ENCODE measurements around the gene TRIP10.
"Not testable (repeated sequence)": the region's sequence is repeated elsewhere in the genome, so short reads cannot be mapped to it uniquely, and the experiment has no call there.

The TRIP10 gene

DNA sequence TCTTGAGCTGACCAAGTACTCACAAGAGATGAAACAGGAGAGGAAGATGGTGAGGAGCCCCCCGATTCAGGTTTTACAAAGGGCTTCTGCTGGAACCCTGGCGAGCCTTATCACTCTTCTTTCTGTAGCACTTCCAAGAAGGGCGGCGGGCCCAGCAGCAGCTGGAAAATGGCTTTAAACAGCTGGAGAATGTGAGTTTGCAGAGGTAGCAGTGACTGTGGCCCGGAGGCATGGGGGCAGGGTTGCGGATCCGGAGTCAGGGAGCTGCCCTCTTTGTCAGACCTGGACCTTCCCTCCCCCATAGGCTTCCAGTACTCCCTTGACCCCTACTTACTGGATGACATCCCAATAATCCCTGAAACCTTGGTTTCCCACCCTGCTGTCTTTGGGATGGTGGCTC, 3.6 kb downstream of the TRIP10 start:
- DNase-seq (ENCODE audit: low read depth): no peak

DNA sequence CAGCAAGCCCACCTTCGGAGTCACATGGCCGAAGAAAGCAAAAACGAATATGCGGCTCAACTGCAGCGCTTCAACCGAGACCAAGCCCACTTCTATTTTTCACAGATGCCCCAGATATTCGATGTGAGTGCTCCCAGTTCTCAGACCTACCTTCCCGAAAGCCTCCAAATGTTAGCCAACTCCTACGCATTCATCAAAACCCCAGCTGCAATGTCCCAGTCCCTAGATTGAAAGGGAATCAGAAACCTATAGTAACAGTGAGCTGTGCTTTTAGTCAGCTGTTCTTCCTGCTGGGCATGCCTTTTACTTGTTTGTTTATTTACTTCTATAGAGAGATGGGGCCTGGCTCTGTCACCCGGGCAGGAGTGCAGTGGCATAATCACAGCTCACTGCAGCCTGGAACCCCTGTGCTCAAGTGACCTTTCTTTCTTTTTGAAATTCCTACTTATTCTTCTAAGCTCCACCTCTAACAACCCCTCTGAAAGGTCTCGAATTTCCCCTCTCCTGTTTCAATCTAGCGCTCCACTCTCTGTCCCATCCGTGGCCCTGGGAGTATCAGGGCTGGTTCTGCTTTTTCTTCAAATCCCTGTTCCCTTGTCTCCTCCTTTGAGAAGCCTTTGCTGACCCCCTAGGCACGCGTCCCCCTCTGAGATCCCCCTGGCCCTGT, 4.4 kb downstream of the TRIP10 start:
- no peak for DNase-seq (ENCODE audit: low read depth)

DNA sequence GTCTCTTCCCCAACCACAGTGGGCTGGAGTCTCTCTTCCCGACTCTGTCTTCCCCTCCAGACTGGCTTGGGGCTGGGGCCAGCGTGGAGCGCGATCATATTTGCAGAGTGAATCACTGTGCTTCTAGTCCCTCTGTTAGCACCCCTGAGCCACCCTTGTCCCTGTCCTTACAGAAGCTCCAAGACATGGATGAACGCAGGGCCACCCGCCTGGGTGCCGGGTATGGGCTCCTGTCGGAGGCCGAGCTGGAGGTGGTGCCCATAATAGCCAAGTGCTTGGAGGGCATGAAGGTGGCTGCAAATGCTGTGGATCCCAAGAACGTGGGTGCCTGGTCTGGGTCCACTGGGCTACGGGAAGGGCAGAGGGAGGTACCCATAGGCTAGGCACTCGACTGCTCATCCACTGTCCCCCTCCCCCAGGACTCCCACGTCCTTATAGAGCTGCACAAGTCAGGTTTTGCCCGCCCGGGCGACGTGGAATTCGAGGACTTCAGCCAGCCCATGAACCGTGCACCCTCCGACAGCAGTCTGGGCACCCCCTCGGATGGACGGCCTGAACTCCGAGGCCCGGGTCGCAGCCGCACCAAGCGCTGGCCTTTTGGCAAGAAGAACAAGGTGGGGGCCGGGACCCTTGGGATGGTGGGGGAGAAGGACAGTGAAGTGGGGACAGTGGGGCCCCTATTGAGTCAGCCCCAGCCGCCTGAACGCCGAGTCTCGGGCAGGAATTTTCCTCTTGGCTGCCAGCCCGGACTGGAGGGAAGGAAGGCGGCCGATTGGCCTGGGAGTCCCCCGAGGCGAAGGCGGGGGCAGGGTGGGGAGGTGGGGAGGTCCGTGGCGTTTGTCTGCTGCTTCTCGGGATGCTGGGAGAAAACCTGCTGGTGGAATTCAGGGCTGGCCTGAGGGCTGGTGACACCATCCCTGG, 5.2 kb downstream of the TRIP10 start:
- DNase-seq (ENCODE audit: low read depth): no peak

DNA sequence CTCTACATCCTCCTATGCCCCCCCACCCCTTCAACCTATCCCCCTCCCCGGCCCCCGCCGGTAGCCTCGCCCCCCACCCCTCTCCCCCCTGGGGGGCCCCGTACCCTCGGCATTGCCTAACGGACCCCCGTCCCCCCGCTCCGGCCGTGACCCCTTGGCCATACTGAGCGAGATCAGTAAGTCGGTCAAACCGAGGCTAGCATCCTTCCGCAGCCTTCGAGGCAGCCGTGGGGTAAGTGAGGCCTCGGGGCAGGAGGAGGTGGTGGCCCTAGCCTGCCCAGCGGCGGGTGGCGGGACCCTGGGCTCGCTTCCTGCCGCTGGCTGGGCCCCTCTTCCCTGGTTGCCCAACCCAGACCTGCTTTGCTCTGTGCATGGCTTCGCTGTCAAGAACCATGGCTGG, 6.5 kb downstream of the TRIP10 start:
- DNase-seq (ENCODE audit: low read depth): no peak

DNA sequence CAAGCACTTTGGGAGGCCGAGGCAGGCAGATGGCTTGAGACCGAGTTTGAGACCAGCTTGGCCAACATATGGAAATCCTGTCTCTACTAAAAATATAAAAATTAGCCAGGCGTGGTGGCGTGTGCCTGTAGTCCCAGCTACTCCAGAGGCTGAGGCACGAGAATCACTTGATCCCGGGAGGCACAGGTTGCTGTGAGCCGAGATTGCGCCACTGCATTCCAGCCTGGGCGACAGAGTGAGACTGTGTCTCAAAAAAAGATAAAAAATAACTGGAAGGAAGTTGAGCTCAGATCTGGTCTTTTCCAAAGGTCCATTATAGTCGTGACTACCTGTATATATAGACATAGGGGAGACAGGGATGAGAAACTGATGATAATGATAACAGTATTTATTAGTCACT, 9.1 kb downstream of the TRIP10 start:
- DNase-seq (ENCODE audit: low read depth): not testable (repeated sequence)

DNA sequence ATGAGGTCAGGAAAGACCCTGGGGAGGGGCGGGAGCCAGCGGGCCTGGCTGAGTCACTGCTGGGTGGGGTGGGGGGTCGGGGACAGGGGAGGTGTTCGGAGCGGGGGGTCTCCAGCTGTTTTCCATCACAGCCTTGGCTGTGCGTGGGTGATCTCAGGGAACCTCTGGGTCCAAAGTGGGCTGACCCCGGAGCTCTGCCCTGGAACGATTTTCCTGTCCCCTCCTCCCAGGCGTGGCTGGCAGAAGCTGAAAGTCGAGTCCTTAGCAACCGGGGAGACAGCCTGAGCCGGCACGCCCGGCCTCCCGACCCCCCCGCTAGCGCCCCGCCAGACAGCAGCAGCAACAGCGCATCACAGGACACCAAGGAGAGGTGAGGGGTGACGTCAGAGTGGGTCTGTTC, 10.6 kb downstream of the TRIP10 start:
- DNase-seq (ENCODE audit: low read depth): no peak

DNA sequence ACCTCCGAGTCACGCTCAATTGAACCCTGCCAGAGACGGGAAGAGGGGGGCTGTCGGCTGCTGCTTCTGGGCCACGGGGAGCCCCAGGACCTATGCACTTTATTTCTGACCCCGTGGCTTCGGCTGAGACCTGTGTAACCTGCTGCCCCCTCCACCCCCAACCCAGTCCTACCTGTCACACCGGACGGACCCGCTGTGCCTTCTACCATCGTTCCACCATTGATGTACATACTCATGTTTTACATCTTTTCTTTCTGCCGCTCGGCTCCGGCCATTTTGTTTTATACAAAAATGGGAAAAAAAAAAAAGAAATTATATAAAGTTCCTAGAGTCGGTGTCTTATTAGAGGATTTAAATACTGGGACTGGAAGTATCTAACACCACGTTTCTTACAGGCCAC, 11.7 kb downstream of the TRIP10 start:
- no peak for DNase-seq (ENCODE audit: low read depth)

DNA sequence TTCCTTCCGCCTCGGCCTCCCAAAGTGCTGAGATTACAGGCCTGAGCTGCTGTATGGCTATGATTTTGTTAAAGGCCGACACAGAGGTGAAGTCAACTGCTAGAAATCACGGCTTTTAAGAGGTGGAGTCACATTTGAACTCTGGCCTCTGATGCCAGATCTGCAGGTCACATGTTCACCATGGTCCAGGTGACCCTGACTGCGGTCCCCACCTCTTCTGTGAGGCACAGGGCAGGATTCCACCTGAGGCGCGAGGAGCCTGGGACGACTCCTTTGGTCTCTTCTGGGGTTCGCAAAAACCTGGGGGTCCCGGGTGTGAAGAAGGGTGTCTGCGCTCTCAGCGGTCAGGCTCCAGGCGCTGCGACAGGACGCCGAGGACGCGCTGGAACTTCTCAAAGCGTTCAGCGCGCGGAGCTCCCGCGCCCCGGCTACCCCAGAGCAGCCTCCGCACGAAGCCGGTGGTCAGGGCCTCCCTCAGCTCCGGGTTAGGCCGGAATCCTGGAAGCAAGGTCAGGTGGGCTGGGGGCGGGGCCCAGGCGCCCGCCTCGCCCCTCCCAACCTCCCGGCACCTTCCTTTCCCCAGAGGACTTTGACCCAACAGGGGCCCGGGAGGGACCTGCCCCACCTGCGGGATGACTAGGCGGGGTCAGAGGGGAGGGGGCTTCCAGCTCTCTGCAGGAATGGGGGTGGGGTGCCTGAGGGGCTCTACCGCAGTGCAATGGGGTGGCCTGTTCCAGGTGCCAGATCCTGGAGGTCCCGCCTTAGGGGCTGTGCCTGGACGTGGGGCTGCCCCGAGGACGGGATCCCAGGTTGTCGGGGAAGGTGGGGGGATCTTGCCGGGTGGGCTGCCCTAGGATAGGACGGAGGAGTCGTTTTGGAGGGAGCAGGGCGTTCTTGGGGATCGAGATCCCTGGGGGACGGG, 13.0 kb downstream of the TRIP10 start:
- no peak for DNase-seq (ENCODE audit: low read depth)

DNA sequence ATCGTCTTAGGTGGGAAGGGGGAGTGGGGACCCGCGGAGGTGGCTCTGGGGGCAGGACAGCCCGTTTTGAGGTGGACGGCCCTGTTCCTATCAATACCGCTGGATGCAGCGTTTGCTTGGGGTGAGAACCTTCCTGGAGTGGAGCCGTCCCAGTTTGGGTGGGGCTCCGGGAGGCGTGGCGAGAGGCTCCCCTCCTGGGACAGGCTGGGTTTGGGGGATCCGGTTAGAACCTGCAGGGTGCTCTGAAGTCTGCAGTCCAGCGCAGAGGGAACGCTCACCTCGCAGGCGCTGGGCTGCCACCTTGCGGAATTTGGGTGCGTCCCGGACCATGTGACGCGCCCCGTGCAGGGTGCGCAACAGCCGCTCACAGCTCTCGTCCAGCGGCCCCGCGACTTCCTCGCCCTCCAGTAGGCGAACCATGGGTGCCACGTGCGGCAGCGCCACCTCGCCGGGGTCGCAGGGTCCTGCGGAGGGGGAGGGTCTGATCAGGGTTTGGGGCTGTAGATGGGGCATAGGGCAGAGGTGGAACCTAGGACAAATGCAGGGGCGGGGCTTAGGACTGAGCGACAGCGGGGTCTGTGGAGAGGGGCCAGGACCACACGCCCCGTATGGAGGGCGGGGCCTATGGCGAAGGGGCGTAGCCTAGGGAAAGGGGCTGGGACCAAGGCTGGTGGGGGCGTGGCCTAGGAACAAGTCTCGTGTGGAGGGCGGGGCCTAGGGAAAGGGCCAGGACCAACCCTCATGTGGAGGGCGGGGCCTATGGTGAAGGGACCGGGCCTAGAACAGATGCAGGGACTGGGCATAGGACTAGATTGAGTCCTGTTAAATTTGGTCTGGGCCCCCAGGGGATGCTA, 13.9 kb downstream of the TRIP10 start:
- DNase-seq (ENCODE audit: low read depth): peak; percentile 63

DNA sequence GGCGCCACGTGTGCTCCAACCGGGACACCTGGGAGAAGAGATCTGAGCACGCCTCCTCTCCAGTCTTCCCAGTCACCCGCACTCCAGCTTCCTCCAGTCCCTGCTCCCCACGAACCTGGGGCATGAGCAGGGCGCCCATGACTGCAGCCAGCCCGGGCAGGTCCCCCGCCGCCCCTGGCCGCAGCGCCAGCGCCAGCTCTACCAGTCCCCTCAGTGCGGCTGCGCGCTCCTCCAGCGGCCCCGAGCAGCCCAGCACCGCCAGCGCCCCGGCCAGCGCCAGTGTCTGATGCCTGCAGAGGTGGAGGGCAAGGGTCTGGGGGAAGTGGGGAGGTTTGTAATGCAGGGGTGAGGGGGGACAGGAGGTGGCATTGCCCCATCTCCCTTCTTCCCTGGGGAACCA, 14.7 kb downstream of the TRIP10 start:
- no peak for DNase-seq (ENCODE audit: low read depth)

DNA sequence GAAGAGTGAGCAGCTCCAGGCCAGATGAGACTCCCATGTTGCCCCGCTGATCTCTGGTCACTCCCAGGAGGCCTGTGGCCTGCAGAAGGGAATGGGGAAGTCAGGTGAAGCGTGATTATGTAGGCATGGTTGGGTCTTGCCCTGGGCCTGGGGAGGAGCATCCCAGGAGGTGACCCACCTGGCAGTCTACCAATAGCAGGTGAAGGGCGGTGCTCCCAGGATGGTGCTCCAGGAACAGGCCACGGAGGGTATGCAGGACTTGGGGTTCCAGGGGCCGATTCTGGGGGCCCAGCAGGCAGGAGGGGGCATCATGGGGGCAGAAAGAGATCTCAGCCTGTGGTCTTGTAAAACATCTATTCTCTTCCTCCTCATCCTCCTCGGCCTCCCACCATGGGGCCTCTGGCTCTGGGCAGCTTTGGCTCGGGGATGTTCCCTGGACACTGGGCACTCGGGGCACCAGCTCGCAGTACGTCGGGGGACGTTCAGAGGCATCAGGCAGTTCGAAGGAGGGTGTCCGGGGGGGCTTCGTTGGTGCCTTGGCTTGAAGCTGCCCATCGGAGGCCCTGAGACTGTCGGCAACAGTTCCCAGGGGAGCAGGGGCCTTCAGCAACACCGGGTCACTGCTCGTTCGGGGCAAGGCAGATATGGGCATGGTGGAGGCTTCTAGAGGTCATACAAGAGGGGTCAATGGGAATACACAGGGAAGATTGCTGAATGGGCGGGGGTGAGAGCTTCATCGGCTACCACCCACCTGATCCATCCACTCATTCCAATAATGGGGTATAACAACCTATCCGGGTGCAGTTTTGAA, 15.4 kb downstream of the TRIP10 start:
- DNase-seq (ENCODE audit: low read depth): no peak

DNA sequence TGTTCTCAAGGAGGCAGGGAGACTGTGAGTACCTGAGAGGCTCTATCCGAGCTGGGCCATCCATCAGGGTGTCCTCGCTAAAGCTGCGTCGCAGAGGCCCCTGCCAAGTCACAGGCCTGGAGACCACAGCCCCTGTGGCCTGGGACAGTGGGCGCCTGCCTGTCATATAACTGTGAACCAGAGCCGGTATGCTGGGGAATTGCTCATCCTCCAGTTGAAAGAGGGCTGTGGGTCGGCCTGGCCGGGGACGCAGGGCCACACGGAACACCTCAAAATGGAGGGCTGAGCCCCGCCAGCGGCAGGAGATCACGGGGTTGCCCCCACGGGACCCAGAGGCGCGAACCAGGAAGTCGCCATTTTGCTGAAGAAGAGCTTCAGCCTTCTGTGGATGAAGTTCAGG, 21.1 kb downstream of the TRIP10 start:
- DNase-seq (ENCODE audit: low read depth): no peak

DNA sequence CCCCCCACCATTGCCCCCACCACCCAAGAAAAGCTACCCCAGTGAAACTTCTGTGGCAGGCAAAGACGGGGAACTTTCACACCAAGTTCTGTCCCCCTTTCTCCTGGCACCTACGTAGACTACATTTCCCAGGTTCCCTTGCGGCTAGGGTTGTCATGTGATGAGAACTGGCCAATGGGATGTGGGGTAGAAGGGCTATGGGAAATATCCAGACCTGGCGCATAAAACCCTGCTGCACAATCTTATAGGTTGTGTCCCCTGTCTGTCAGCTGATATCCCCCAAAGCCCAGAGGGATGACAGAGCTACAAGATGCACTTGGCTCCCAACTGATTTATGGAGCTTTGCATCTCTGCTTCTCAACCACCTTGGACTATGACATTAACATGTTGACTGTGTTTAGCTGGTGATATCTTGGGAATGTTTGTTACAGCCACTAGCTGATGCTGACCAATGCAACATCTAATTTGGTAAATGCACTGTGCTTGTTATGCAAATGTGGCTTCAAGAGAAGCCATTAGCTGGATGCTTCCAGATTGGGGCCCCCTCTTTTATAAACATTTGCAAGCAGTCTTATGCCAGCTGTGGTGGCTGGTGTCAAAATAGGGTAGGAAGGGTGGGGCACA, 21.7 kb downstream of the TRIP10 start:
- DNase-seq (ENCODE audit: low read depth): no peak

DNA sequence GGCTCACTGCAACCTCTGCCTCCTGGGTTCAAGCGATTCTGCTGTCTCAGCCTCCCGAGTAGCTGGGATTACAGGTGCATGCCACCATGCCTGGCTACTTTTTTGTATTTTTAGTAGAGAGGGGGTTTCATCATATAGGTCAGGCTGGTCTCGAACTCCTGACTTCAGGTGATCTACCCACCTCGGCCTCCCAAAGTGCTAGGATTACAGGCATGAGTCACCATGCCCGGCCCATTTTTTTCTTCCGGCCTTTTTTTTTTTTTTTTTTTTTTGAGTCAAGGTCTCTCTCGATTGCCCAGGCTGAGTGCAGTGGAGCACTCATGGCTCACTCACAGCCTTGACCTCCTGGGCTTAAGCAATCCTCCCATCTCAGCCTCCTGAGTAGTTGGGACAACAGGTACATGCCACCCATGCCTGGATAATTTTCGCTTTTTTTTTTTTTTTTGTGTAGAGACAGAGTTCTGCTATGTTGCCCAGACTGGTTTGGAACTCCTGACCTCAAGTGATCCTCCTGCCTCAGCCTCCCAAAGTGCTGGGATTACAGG, 22.8 kb downstream of the TRIP10 start:
- DNase-seq (ENCODE audit: low read depth): not testable (repeated sequence)

DNA sequence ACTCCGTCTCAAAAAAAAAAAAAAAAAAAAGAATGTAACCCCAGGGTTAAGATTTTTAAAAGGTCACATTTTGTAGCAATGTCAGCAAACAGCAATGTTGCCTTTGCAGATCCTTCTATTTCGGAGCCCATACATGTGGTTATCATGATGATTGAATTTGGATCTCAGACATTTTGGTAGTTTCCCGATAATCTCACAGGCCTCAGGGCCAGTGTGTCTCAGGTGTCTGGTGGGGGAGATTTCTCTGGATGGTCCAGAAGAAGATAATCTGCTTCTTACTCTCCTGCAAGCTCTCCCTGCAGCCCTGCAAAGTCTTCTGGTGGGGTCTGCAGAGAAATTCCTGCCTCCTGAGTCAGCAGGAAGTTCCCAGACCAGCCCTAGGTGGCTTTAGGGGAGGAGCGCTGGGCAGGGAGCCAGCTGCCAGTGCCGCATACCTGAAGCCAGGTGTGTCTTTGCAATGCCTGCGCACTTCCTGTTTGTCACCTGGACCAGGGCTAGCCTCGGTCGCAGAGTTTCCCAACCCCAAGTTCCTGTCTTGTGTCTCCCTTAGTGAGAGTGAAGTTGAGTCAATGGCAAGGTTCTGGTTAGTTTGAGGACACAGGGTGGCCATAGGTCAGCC, 26.4 kb downstream of the TRIP10 start:
- DNase-seq (ENCODE audit: low read depth): no peak

DNA sequence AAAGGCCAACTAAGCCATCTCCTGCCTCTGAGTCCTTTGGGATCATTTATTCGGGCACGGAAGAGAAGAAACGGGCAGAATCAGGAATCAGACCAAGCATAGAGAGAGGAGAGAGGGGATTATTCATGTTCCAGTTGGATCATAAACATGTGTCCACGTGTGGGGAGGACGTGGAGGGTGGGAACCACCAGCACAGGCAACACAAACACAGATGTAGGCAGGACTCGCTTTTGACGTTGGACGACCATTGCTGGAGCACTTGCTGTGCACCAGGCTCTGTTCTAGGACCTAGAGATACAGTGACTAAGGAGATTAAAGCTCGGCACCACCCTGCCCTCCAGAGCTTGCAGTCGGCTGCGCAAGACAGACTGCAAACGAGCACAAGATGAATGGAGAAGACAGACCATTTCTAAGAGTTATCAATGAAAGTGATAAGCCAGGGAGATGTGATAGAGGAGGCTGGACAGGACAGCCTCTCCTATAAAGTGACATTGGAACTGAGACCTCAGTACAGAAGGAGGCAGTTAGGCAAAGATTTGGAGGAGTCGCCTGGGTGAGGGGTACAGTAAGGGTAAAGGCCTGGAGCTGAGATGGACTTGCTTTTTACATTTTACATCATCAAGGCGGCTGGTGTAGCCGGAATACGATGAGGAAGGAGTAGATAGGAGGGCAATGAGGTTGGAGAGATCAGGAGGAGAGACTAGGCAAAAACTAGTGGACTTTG, 27.0 kb downstream of the TRIP10 start:
- no peak for DNase-seq (ENCODE audit: low read depth)

DNA sequence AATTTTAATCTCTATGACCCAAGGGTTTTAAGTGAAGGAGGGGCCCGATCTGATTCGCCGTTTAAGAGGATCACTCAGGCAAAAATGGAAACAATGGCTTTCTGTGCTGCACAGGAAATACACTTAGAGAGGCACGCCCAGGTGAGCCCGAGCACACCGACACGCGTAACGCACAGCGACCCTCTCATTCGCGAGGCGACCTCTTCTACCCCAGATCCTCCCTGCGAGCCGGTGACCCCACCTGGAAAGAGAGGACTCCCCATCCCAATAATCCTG, 27.5 kb downstream of the TRIP10 start:
- DNase-seq (ENCODE audit: low read depth): no peak

DNA sequence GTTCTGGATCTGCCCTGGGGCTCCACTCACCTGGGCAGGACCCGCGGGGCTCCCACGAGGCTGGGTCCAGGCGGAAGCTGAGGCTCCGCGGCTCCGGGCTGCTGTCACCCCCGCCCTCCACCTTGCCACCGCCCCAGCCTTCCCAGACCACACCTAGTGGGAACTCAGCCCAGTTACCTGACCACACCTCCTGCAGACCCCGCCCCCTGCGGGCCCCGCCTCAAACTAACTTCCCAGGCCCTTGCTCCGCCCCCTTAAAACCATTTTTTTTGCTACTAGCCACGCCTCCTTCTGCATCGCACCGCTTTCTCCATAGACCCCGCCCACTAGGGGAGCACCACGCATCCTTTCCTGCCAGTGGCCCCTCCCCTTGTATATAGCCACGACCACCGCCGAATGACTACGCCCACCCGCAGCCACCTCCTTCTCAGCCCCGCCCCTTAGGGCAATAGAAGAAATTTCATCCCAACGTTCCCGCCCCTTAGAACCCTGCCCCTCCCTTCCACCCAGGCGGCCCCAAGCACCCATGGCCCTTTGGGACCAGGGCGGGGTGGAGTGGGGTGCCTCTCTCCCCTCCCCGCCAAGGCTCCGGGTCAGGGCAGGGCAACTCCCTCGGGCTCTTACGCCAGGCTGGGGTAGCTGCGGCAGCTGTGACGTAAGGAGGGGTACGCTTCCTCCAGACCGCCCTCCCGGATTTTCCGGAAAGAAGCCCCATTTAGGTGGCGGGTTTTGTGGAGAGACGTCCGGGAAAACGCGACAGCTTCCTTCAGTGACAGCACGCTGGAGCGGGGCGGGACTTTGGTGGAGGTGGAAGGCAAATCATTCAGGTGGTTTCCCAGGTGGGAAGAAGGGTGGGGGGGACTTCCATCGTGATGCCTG, 28.1 kb downstream of the TRIP10 start, which contains the start of gene SH2D3A:
Gene SH2D3A, minus strand, starts transcription at position 79 of the 879 bp plus-strand sequence. CDS start 3,687 bp downstream, outside the sequence.
- peak; percentile 98 for DNase-seq (ENCODE audit: low read depth)

Measured in T-helper 22 cell (primary cell).